ENCODE measurements around the gene C1QC.

C1QC gene

DNA sequence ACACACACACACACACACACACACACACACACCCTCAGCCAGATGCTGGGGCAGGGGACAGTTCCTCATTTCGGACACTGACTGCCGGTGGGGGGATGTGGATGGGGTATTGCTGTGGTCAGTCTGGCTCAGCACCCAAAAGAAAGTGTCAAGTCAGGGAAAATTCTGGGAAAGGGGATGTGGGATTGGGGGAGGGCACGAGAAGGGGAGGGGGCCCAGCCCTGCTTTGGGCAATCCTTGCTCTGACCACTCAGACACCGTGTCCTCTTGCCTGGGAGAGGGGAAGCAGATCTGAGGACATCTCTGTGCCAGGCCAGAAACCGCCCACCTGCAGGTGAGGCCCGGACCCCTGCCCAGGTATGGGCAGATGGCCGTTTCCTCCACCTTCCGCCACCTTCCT lies at the start of gene C1QC:
C1QC (plus strand) TSS at position 253 of the 400 bp plus-strand sequence. CDS start 391 bp downstream, outside the sequence.
- DNase-seq (ENCODE audit: low spot score): no peak

DNA sequence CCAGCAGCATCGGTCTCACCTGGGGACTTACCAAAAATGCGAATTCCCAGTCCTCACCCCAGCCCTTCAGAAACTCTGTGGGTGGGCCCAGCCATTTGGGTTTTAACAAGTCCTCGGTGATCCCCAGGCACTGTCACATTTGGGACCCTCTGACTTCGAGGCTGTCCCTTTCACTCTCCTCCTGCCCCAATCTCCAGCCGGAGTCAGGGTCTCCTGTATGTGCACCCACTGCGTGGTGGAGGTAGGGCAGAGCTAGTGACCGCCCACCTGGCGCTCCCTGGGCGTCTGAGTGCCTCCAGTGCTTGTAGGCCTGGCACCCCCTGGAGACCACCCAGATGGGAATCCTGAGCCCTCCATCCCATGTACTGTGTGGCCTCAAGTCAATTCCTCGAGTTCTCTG lies 49.0 kb upstream of the C1QC start:
- DNase-seq (ENCODE audit: low spot score): no peak

DNA sequence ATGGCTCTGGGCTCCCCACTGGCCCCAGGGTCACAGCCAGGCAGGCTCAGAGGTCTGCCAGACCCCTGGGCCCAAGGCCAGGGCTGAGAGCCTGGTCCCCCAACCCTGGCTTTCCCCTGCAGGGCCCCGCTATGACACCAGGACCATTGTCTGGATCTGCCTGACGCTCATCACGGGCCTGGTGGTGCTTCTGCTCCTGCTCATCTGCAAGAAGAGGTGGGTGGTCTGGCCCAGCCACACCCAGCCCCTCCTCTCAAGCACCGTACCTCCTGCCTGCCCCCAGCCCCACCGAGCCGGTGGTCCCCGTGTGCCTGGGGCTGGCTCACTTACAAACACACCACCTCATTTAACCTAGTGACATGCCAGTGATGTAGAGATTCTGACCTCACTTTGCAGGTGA lies 48.3 kb upstream of the C1QC start:
- DNase-seq (ENCODE audit: low spot score): no peak

DNA sequence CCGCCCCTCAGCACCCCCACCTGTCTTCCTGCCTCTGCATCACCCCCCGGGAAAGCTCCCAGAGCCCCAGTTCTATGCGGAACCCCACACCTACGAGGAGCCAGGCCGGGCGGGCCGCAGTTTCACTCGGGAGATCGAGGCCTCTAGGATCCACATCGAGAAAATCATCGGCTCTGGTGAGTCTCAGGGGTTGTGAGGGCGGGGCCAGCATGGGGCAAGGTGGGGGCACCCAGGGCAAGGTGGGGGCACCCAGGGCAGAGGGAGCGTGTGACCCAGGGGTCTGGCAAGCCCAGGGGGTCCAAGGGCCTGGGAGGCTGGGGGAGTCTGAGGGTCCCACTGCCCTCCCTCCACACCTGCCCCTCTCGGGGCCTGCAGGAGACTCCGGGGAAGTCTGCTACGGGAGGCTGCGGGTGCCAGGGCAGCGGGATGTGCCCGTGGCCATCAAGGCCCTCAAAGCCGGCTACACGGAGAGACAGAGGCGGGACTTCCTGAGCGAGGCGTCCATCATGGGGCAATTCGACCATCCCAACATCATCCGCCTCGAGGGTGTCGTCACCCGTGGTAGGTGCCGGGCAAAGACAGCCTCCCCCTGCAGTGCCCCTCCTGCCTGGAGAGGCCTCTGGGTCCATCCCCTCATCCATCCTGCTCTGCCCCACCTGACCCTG lies 46.0 kb upstream of the C1QC start:
- no peak for DNase-seq (ENCODE audit: low spot score)

DNA sequence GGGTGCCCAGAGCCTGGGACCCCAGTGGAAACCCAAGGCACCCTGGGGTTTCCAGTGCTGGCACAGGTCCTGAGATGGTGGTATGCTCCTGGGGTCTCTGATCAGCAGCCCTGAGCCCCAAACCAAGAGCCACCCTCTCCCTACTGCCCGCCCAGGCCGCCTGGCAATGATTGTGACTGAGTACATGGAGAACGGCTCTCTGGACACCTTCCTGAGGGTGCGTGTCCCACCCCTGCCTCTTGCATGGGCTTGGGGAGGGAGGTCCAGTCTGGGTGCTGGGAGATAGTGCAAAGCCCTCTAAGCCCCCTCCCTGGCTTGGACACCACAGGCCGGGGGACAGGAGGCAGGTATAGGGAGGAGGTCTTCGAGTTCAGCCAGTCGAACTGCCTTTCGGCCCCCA lies 45.4 kb upstream of the C1QC start:
- DNase-seq (ENCODE audit: low spot score): no peak

DNA sequence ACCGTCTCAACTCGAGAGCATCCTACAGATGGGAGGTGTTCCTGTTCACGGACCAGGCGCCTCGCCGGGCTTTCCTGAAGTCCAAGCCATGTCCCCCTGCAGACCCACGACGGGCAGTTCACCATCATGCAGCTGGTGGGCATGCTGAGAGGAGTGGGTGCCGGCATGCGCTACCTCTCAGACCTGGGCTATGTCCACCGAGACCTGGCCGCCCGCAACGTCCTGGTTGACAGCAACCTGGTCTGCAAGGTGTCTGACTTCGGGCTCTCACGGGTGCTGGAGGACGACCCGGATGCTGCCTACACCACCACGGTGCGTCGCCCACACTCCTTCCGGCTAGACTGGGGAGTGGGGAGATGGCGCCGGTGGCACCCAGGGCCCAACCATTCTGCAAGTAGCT lies 44.7 kb upstream of the C1QC start:
- no peak for DNase-seq (ENCODE audit: low spot score)

DNA sequence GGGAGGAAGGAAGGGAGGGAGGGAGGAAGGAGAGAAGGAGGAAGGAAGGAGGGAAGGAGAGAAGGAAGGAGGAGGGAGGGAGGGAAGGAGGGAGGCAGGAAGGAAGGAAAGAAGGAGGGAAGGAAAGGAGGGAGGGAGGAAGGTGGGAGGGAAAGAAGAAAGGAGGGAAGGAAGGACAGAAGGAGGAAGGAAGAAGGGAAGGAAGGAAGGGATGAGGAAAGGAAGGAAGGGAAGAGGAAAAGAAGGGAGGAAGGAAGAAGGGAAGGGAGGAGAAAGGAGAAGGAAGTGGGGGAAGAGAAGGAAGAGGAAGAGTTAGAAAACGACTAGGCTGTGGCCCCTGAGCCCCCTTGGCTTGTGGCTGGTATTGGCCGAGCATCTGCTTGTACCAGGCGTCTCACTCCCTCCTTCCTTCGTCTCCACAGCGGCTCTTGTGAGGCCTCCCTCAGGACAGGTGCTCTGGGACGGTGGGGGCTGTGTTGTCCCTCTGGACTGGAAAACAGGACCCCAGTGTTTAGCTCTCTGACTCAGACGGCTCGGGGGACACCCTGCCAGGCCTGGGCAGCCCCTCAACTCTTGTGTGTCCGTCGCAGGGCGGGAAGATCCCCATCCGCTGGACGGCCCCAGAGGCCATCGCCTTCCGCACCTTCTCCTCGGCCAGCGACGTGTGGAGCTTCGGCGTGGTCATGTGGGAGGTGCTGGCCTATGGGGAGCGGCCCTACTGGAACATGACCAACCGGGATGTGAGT lies 43.2 kb upstream of the C1QC start:
- DNase-seq (ENCODE audit: low spot score): no peak

DNA sequence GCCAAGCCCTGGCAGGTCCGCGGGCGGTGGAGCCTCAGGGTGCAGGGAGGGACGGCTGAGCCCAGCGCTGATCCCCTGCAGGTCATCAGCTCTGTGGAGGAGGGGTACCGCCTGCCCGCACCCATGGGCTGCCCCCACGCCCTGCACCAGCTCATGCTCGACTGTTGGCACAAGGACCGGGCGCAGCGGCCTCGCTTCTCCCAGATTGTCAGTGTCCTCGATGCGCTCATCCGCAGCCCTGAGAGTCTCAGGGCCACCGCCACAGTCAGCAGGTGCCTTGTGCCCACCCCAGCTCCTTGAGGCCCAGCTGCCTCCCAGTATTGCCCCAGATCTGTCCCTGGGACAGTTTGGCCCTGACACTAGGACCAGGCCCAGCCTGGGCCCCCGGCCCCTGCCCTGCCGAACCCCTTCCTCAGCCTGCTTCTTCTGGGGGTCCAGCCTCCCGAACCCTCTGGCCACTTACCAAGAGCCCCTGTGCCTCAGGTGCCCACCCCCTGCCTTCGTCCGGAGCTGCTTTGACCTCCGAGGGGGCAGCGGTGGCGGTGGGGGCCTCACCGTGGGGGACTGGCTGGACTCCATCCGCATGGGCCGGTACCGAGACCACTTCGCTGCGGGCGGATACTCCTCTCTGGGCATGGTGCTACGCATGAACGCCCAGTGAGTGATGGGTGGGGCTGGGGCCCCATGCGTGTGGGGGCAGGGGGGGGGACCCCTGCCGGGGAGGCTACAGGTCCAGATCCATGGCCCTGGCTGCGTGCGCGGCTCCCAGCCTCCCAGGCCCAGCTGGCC lies 42.4 kb upstream of the C1QC start:
- no peak for DNase-seq (ENCODE audit: low spot score)

DNA sequence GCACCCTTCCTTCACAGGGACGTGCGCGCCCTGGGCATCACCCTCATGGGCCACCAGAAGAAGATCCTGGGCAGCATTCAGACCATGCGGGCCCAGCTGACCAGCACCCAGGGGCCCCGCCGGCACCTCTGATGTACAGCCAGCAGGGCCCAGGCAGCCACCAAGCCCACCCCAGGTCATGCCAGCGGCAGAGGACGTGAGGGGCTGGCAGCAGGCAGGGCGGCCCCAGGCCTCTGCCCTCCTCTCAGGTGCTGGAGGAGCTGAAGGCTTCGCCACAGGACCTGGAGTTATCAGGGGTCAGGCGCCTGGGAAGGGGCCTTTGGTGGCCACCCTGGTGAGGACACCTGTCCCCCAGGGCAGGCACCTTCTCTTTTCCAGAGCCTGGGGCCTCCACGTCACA lies 41.8 kb upstream of the C1QC start:
- DNase-seq (ENCODE audit: low spot score): no peak

DNA sequence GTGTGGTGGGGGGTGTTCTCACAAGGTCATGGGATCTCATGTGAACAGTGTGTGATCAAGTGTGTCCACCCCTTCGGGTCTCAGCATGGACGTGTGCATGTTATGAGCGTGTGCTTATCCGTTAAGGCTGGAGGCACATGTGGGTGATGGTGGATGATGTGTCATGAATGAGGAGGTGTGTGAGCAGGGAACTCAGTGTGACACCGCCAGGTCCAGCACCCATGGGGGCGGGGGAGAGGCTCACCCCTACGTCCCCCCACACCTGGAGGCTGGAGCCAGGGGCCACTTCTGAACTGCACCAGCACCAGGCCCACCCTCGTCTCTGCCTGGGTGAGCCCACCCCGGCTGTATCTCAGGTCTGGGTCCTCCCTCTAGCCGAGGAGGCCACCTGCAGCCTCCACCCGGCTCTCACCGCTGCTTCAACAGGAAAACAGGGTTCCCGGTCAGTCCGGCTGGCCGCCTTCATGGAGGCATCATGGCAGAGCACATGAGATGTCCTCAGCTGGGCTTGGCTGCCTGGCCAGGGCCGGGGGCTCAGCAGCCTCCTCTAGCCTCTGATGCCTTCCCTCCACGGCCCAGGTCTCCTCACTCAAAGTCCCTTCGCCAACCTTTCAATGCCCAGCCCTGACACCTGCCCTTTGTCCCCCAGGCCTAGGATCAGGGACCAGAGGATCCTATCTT lies 41.2 kb upstream of the C1QC start:
- no peak for DNase-seq (ENCODE audit: low spot score)

DNA sequence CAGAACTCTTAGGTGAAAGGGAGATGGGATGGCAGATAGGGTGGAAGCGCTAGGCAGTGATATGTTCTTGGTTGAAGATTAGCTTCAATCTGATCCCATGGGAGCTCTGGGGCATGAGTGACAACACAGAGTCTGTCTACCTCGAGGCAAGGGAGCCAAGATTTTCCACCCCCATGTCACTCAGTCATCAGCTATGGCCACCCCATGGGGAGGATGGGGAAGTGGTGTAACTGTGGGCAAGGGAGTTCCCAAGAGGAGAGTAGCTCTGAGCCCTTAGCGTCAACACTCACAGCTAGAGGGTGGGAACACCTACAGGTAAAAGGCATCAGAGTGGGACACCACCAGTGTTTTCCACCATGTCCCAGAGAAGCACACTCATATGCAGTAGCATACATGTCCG lies 37.3 kb upstream of the C1QC start:
- DNase-seq (ENCODE audit: low spot score): no peak

DNA sequence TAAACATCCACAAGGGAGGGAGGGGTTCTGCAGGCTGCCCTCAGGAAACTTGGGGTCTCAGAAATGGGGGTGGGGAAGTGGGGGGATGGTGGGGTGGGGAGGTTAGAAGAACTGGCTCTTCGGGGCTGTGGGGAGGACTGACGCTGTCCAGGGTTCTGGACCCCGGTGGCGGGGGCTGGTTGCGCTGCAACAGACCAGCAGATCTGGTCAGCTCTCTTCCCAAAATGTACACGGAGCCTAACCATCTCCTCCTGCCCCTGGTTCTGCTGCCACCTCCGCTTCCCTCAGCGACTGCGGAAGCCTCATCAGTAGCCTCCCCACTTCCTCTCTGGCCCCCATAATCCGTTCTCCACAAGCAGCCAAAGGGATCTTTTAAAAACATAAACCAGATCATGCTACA lies 36.3 kb upstream of the C1QC start:
- DNase-seq (ENCODE audit: low spot score): no peak

DNA sequence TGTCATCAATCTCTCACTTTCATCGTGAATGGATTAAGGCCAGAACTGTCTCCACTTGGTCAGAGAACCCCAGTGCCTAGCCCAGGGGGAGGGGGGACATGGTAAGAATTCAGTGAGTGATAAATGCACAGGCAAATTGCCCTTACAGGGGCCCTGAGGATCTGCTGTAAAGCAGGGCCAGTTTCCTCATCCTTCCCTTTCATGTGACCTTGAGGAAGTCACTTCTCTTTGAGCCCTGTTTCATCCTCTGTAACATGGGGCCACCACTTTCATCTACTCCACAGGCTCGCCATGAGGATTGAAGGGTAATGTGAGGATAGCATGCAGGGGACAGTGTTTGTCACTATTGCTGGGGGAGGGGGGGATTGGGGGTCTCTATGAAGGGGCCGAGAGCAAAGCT lies 35.1 kb upstream of the C1QC start:
- DNase-seq (ENCODE audit: low spot score): no peak

DNA sequence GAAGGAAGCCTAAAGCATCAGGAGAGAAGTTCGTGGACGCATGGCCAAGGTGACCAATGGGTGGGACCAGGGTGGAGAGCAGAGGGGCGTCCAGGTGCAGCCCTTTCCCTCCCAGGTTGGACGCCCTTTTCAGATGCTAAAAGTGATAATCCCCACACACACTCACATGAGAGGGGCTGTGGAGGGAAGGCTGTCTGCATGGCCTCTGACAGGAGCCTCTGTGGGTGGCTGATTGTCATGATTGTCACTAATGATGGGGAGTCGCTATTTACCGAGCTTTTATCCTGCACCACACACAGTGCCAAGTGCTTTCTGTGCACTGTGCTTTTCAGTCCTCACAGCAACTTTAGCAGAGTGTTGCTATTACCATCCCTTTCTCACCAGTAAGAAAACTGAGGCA lies 34.1 kb upstream of the C1QC start:
- DNase-seq (ENCODE audit: low spot score): no peak

DNA sequence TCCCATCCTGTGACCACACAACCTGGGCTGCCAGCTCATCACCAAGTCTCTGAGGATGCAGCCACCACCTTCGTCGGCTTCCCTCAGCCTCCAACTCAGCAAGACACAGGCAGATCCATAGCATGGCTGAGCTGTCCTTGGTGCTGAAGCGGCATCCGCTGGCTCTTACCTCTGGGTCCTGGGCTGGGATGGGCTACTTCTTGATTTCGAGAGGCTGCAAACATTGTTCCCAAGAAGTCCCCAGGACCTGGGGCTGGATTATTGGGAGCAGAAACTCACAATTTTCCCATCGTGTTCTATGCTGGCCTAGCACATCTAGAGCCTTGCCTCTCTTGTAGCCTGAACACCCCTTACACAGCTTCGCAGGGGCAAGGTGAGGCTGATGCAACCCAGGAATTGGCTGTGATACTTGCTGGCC lies 31.9 kb upstream of the C1QC start:
- DNase-seq (ENCODE audit: low spot score): no peak

DNA sequence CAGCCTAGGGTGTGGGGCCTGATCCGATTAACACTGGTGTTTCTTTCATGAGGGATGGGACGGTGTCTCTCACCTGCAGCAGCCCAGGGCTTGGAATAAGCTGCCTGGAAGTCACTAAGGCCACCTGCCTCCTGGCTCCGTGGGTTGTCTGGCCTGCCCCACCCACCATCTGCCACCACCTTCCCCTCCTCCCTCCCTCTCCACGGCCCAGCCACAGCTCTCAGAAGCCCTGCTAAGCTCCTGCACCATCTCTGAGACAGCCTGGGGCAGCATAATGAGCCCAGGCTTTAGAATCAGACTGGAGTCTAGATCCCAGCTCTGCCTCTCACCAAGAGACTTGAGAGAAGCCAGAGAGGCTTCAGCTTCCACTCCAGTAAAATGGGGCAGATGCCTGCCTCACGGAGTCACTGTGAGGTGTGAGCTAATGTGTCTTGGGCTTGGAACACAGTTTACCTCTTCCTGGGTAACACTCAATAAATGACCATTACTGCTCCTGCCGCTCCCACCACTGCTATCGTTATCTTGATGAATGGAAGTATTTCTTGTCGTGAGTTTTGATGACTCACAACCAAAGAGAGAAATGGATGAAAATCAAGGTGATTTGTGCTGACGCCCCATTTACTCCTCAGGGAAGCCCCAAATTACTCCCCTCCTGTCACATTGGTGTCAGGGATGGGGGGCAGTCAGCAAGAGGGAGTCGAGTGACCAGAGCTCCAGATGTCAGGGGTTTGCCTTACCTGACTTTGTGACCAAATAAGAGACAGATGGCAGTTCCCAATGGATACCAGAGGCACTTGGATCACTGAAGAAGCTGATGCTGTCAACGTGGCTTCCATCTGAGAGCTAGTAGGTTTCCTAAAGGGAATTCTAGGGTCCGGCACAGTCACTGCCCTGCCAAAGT lies 30.5 kb upstream of the C1QC start:
- DNase-seq (ENCODE audit: low spot score): peak; percentile 84

DNA sequence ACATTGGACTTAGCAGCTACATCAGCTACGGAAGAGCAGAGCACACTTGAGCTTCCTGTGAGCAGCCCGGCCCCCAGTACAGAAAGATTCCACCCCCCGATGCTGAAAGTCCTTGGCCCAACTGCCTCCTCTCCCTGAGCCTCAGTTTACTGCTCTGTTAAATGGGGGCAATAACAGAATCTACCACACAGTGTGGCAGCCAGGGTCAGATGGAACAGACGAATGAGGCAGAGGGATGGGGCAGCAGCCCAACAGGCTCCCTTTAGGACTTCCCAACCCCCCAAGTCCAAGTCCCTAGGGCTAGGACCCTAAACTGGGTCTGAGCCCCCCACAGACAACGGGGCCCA lies 29.9 kb upstream of the C1QC start:
- no peak for DNase-seq (ENCODE audit: low spot score)

DNA sequence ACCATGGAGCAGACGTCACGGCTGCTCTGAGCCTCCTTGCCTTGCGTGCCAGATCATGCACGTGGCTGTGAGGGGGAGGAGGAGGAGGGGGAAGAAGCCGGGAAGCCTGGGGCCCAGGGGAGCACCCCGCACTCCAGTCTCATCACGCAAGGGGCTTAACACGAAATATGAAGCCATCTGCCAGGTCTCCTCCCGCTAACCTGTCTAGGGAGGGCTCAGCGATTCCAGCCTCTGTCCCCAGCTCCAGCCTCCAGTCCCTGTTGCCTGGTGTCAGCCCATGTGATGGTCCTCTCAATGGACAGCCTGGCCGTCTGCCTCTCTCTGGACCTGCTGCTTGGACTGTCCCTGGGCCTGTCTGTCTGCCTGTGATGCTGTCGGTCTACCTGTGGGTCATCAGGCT lies 29.5 kb upstream of the C1QC start:
- peak; percentile 83 for DNase-seq (ENCODE audit: low spot score)

DNA sequence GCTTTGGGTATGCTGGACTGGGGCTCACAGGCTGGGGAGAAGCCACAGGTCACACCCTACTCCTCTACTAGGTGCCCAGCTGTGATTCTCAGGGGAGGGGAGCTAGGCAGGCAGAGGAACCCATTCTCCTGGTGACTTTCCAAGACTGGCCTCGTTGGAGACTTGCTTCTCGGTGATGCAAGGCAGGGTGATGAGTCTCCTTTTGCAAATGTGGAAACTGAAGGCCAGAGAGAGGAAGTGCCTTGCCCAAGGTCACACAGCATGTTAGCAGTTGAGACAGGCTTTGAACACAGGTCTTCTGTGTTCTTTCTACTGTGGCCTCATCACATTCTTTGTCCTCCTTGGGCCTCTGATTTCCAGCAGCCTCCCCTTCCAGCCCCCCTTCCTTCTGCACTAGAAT lies 27.5 kb upstream of the C1QC start:
- no peak for DNase-seq (ENCODE audit: low spot score)

DNA sequence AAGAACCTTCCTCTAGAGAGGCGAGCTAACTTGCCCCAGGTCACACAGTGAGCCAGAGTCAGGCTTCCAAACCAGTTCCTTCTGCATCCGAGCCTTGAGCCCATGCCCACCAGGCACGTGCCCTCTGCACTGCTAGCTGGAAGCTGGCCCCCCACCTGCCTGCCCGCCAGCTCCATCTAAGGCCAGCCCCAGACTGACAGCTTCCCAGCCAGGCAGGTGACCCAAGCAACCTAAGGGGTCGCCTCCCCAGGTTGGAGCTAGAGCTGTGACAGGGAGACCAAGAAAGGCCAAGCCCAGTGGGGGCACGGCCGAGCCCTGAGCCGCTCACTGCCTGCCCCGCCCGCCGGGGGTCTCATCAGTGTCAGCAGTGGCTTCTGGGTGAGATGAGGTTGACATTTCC lies 26.9 kb upstream of the C1QC start:
- no peak for DNase-seq (ENCODE audit: low spot score)

DNA sequence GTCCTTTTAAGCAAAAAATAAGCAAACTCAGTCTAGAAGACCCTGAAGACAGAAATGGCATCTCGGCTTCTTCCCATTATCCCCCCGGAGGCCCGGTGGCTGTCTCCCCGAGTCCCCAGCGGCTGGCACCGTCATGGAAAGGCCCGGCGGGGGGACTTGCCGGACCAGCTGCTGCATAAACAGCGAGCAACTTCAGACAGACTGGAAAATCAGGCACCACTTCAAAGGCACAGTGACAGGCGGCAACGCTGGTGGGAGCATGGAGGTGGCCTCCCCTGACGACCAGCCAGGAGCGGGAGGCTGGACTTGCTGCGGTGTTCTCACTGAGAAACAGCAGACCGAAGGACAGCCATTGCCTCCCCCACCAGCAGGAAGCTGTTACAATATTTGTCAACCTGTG lies 25.4 kb upstream of the C1QC start:
- no peak for DNase-seq (ENCODE audit: low spot score)

DNA sequence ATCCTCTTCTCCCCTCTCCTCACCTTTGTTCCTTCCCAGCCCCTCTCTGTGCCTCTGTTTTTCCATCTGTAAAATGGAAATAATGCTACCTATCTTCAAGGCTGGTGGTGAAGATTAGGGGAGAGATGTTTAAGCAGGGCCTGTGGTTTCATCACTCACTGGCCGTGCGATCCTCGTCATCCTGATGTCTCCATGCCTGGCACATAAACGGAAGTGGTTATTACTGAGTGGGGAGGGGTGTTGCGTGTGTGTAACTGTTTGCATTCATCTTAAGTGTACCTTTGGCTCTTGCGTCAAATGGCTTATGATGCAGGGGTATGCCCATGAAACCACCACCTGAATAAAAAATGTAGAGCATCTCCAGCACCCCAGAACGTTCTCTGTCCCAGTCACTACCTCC lies 24.2 kb upstream of the C1QC start:
- no peak for DNase-seq (ENCODE audit: low spot score)
